T-helper 2 cell treated with Interferon-gamma antibody and Interleukin-4, amounts not matched to agents 5 μg/mL and 100 μg/mL, for 36 hours (primary cell): ENCODE data around the gene TASOR2.

Source experiments
- DNase-seq: peaks from one replicate; pipeline ENCODE4 v3.0.0; 2021; ENCODE audit warnings: low spot score
- H3K27ac Mint-ChIP-seq: one replicate; pipeline ENCODE4 v1.8.0; 2021; ENCODE audit warnings: mild to moderate bottlenecking, mixed read lengths
- H3K27me3 Mint-ChIP-seq: one replicate; pipeline ENCODE4 v1.8.0; 2021; ENCODE audit warnings: low read depth, mixed read lengths
- H3K36me3 Mint-ChIP-seq: one replicate; pipeline ENCODE4 v1.8.0; 2021; ENCODE audit warnings: low read depth, mixed read lengths
- H3K4me1 Mint-ChIP-seq: one replicate; pipeline ENCODE4 v1.8.0; 2021; ENCODE audit warnings: low read depth, mixed read lengths
- H3K4me3 Mint-ChIP-seq: one replicate; pipeline ENCODE4 v1.8.0; 2022; ENCODE audit warnings: mild to moderate bottlenecking, moderate library complexity, mixed read lengths
- H3K9me3 Mint-ChIP-seq: one replicate; pipeline ENCODE4 v1.8.0; 2021; ENCODE audit warnings: mixed read lengths

The TASOR2 gene

GRCh38 chr10:5723692-5724091 lies 39.1 kb downstream of the TASOR2 start:
- no peaks in the 10 kb centered on the region for H3K27me3 Mint-ChIP-seq
- no peak for DNase-seq
- H3K27ac Mint-ChIP-seq: no peak overlapping the region
- H3K9me3 Mint-ChIP-seq: no peaks in the 10 kb centered on the region
- H3K36me3 Mint-ChIP-seq: peaks cover 31% of the 10 kb centered on the region
- peaks cover 9% of the 10 kb centered on the region for H3K4me1 Mint-ChIP-seq
- no peak overlapping the region for H3K4me3 Mint-ChIP-seq

- Mint-ChIP-seq H3K4me1 (peaks cover 23% of the 10 kb centered on the region), H3K27ac (no peak overlapping the region), H3K9me3 (no peaks in the 10 kb centered on the region), H3K27me3 (no peaks in the 10 kb centered on the region), H3K36me3 (peaks cover 54% of the 10 kb centered on the region), H3K4me3 (no peak overlapping the region)
- no peak for DNase-seq
These were observed 46.1 kb downstream of the TASOR2 start for GRCh38 chr10:5730766-5731165.

GRCh38 chr10:5731559-5731958 lies 46.9 kb downstream of the TASOR2 start:
- peaks cover 49% of the 10 kb centered on the region for H3K36me3 Mint-ChIP-seq
- H3K27ac Mint-ChIP-seq: peak overlapping the region; percentile 52
- H3K4me1 Mint-ChIP-seq: peaks cover 23% of the 10 kb centered on the region
- DNase-seq: peak; percentile 16
- H3K27me3 Mint-ChIP-seq: no peaks in the 10 kb centered on the region
- H3K4me3 Mint-ChIP-seq: no peak overlapping the region
- H3K9me3 Mint-ChIP-seq: no peaks in the 10 kb centered on the region

DNA sequence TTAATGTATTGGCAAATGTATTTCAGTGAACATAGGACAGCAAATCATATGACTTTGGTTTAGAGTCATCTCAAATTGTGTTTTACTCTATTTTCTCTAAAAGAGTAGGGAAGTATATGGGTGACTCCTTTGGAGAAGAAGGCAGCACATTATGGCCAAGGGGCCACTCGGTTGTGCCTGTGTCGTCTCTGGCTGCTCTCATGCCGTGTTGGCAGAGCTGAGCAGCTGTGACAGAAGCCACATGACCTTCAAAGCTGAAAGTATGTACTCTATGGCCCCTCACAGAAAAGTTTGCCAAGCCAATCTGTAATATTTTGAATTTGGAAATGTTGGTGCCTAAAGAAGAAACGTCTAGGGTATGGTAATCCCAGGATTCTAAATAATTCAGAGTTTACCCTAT lies 47.5 kb downstream of the TASOR2 start:
- no peak overlapping the region for H3K27ac Mint-ChIP-seq
- H3K4me3 Mint-ChIP-seq: no peak overlapping the region
- no peaks in the 10 kb centered on the region for H3K27me3 Mint-ChIP-seq
- H3K9me3 Mint-ChIP-seq: no peaks in the 10 kb centered on the region
- no peak for DNase-seq
- peaks cover 47% of the 10 kb centered on the region for H3K36me3 Mint-ChIP-seq
- peaks cover 23% of the 10 kb centered on the region for H3K4me1 Mint-ChIP-seq
